Testis (tissue), 3 donors: ENCODE results near the gene ERGIC3. TPM values are rescaled to one million over a fixed set of nuclear protein-coding genes. Genes with fewer than 3 reads are reported as not detected.

Source experiments
- DNase-seq: peaks from one replicate; pipeline ENCODE4 v3.0.0-alpha.2; 2019
- H3K27ac ChIP-seq, 2 donors: fragments of 200-600 bp; sonication (generic); one replicate each; pipeline ENCODE4 v1.5.1; 2019
- H3K27me3 ChIP-seq: fragments of 200-600 bp; sonication (generic); one replicate; pipeline ENCODE4 v1.5.1; 2019
- H3K36me3 ChIP-seq: fragments of 200-600 bp; sonication (generic); one replicate; pipeline ENCODE4 v1.5.1; 2017; ENCODE audit warnings: low read depth; ENCODE audit errors: missing control alignments
- H3K4me1 ChIP-seq: fragments of 200-600 bp; sonication (generic); one replicate; pipeline ENCODE4 v1.5.1; 2019
- H3K4me3 ChIP-seq, 2 donors: fragments of 200-600 bp; sonication (generic); one replicate each; pipeline ENCODE4 v1.5.1; 2017 to 2019
- H3K9me3 ChIP-seq: fragments of 200-600 bp; sonication (generic); one replicate; pipeline ENCODE4 v1.5.1; 2017
- POLR2A ChIP-seq: fragments of 450-650 bp; IDR thresholded peaks from one replicate; pipeline ENCODE4 v1.6.1; 2017; ENCODE audit warnings: antibody characterized with exemption, mild to moderate bottlenecking, moderate library complexity
- WGBS, 2 donors: methylation state at CpG; one replicate each; pipeline ENCODE4 v1.1.5; 2018; 5-methylcytosine and 5-hydroxymethylcytosine counted together
- intact Hi-C: fragments of 100-400 bp; cut with DNase I; formaldehyde crosslinking; loops from one replicate; pipeline ENCODE4 v1.15.1; 2023; ENCODE audit warnings: low total_unique reads
- polyA plus RNA-seq: library from polyadenylated mRNA; stranded (reverse); fragments of 350-450 nt; fragmentation: Illumina TruSeq; extraction: RNeasy Lipid Tissue Mini Kit (QIAGEN cat#74804); gene quantifications from one replicate; pipeline ENCODE4 v1.2.3, GENCODE V29; 2014; ENCODE audit warnings: low read depth, low replicate concordance; ENCODE audit not compliant: insufficient read depth
- total RNA-seq, 2 donors: library from RNA; depleted of rRNA; stranded (reverse); fragments of >200 nt; gene quantifications; one replicate each; pipeline ENCODE4 v1.2.3, GENCODE V29; 2016
- TF ChIP-seq, protein P1 (sequence below), 3 experiments: fragments of 450-650 bp in 2 of 3; fragments of 200-600 bp in 1 of 3; sonication (generic) in 1 of 3; IDR thresholded peaks; one replicate each; pipeline ENCODE4 v1.5.1; 2016 to 2019; ENCODE audit warnings: antibody characterized with exemption in 3 of 3, mild to moderate bottlenecking in 2 of 3, moderate library complexity in 1 of 3

Gene ERGIC3
- total and polyA plus RNA-seq, 3 donors from 2014 or later, result 337 to 493 (median 338) TPM

DNA sequence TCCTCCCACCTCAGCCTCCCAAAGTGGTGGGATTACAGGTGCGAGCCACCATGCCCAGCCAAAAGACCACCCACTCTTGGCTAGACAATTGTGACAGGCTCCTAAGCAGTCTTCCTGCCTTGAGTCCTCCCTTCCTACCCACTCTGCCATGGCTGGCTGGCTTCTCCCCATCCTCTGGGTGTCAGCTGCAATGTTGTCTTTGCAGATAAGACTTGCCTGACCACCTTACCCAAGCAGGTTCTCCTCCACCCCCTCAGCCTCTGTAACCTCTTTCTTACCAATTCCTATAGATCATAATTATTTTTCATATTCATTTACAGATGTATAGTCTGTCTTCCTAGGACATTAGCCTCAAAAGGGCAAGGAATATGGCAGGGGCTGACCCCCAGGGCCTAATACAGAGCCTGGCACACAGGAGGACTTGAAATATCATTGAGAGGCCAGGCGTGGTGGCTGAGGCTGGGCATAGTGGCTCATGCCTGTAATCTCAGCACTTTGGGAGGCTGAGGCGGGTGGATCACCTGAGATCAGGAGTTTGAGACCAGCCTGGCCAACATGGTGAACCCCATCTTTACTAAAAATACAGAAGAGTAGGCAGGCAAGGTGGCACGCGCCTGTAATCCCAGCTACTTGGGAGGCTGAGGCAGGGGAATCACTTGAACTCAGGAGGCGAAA, 45.0 kb downstream of the ERGIC3 start:
- DNase-seq, result no peak
- 89 to 95% methylated on average over 6 of the region's 6 CpGs for WGBS, 2 donors
- H3K9me3 ChIP-seq, result no peaks in the 10 kb centered on the region
- no peak overlapping the region for H3K27ac ChIP-seq
- no peak overlapping the region for H3K4me3 ChIP-seq
- intact Hi-C loops, result no loop called here
- TF ChIP-seq, protein P1, sequence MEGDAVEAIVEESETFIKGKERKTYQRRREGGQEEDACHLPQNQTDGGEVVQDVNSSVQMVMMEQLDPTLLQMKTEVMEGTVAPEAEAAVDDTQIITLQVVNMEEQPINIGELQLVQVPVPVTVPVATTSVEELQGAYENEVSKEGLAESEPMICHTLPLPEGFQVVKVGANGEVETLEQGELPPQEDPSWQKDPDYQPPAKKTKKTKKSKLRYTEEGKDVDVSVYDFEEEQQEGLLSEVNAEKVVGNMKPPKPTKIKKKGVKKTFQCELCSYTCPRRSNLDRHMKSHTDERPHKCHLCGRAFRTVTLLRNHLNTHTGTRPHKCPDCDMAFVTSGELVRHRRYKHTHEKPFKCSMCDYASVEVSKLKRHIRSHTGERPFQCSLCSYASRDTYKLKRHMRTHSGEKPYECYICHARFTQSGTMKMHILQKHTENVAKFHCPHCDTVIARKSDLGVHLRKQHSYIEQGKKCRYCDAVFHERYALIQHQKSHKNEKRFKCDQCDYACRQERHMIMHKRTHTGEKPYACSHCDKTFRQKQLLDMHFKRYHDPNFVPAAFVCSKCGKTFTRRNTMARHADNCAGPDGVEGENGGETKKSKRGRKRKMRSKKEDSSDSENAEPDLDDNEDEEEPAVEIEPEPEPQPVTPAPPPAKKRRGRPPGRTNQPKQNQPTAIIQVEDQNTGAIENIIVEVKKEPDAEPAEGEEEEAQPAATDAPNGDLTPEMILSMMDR (IDR thresholded peaks at IDR 0.05), result no peak
- no peak for TF ChIP-seq POLR2A
- H3K27me3 ChIP-seq, result no peaks in the 10 kb centered on the region
- H3K36me3 ChIP-seq, result no peaks in the 10 kb centered on the region
- no peaks in the 10 kb centered on the region for H3K4me1 ChIP-seq

DNA sequence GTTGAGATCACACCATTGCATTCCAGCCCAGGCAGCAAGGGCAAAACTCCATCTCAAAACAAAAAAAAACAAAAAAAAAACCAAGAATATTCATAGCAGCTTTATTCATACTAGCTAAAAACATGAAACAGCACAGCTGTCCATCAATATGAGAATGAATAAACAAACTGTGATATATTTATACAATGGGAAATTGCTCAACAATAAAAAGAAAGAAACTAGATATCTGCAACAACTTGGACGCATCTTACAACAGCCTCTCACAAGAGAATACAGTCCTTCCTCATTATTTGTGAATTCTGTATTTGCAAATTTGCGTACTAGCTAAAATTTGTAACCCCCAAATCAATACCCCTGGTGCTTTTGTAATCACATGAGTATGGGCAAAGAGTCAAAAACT, 45.6 kb downstream of the ERGIC3 start:
- intact Hi-C loops, result no loop called here
- H3K4me1 ChIP-seq, result no peaks in the 10 kb centered on the region
- WGBS, 2 donors, result 86% methylated on average over 2 of the region's 2 CpGs
- TF ChIP-seq, protein P1 (IDR thresholded peaks at IDR 0.05), result no peak
- no peak for TF ChIP-seq POLR2A
- H3K9me3 ChIP-seq, result no peaks in the 10 kb centered on the region
- no peak overlapping the region for H3K4me3 ChIP-seq
- DNase-seq, result no peak
- no peaks in the 10 kb centered on the region for H3K36me3 ChIP-seq
- H3K27me3 ChIP-seq, result no peaks in the 10 kb centered on the region
- no peak overlapping the region for H3K27ac ChIP-seq

DNA sequence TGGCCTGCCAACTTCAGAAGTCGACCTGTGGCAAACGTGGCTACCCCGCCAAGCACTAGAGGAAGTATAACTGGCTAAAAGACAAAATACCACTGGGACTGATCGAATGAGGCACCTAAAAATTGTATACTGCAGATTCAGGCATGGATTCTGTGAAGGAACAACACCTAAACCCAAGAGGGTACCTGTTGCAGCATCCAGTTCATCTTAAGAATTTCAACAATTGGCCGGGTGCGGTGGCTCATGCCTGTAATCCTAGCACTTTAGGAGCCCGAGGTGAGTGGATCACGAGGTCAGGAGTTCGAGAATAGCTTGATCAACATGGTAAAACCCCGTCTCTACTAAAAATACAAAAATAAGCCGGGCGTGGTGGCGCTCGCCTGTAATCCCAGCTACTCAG, 46.5 kb downstream of the ERGIC3 start:
- WGBS, 2 donors, result 88 to 93% methylated on average over 14 of the region's 14 CpGs
- Histone ChIP-seq H3K4me3 (no peak overlapping the region), H3K4me1 (no peaks in the 10 kb centered on the region), H3K9me3 (no peaks in the 10 kb centered on the region), H3K36me3 (no peaks in the 10 kb centered on the region), H3K27ac (no peak overlapping the region), H3K27me3 (no peaks in the 10 kb centered on the region)
- no peak for DNase-seq
- TF ChIP-seq, protein P1 (IDR thresholded peaks at IDR 0.05), result no peak
- TF ChIP-seq POLR2A, result no peak
- intact Hi-C loops, result no loop called here

DNA sequence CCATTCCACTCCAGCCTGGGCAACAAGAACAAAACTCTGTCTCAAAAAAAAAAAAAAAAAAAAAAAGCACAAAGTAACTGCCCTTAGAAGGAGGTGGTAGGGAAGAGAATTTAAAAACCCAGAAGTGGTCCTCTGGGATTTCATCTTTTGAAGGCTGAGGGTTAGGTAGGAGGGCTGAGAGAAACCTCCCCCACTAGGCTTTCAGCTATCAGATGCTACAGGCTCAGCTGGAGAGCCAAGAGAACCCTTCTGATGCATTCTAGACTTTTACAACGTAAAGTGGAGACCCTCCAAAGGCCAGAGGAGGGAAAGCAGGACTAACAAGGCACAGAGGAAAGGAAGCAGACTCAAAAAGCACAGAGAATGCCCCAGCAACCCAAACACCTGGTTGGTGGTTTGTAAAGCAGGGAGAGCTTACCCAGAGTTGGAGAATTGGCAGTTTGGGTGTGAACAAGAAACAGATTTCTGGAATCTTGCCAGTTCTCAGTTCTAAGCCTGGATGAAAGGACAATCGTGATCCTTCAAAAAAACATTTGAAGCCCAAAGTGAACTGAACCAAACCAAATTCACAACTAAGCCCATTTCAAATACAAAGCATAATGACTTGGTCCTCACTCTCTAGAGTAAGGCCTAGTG, 50.6 kb downstream of the ERGIC3 start:
- Histone ChIP-seq H3K4me3 (no peak overlapping the region), H3K36me3 (no peaks in the 10 kb centered on the region), H3K27me3 (no peaks in the 10 kb centered on the region), H3K9me3 (no peaks in the 10 kb centered on the region), H3K27ac (no peak overlapping the region), H3K4me1 (no peaks in the 10 kb centered on the region)
- TF ChIP-seq, protein P1 (IDR thresholded peaks at IDR 0.05), result no peak
- TF ChIP-seq POLR2A, result no peak
- DNase-seq, result no peak
- intact Hi-C loops, result no loop called here
- WGBS, 2 donors, result 31 to 67% methylated on average over 2 of the region's 2 CpGs

DNA sequence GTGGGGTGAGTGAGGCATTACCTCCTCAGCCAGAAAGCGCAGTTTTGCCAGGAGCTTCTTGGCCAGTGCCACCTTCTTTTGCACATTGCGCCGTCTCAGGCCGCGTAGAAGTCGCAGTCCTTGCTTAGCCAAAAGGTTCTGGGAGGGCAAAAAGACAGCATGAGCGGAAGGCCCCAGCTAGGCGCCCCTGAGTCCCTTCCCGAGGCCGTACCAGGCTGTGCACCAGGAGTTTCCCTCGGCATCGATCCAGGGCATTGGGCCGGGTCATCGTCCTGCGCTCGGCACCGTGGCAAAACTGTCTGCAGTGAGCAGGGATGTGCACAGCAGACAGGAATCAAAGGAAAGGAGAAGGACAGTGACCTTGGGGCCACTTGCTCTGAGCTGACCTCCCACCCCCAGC, 53.6 kb downstream of the ERGIC3 start:
- no peaks in the 10 kb centered on the region for H3K9me3 ChIP-seq
- TF ChIP-seq POLR2A, result no peak
- TF ChIP-seq, protein P1 (IDR thresholded peaks at IDR 0.05), result no peak
- peaks cover under 1% of the 10 kb centered on the region for H3K4me1 ChIP-seq
- no peak overlapping the region for H3K4me3 ChIP-seq
- 89 to 90% methylated on average over 17 of the region's 17 CpGs for WGBS, 2 donors
- DNase-seq, result no peak
- H3K36me3 ChIP-seq, result no peaks in the 10 kb centered on the region
- intact Hi-C loops, result no loop called here
- no peak overlapping the region for H3K27ac ChIP-seq
- no peaks in the 10 kb centered on the region for H3K27me3 ChIP-seq
